Sciatic nerve (tissue), 2 donors: ENCODE data around the gene RMND1. TPM values are rescaled to one million over a fixed set of nuclear protein-coding genes. Genes with fewer than 3 reads are reported as not detected.
"Not testable (repeated sequence)": the region's sequence is repeated elsewhere in the genome, so short reads cannot be mapped to it uniquely, and the experiment has no call there.

Experiments
- ATAC-seq: fragments of 200-7000 bp; cut with Tn5 transposase; one replicate; pipeline ENCODE4 v1.9.1; 2020; ENCODE audit warnings: mild to moderate bottlenecking, moderate library complexity
- DNase-seq: peaks from one replicate; pipeline ENCODE4 v3.0.0-alpha.2; 2020; ENCODE audit warnings: low spot score
- intact Hi-C: fragments of 100-400 bp; cut with DNase I; formaldehyde crosslinking; loops from one replicate; pipeline ENCODE4 v1.14.2; 2022
- total RNA-seq: library from RNA; stranded (reverse); fragmentation: NEBNext Ultra II Directional; extraction: Animal tissue kit (Norgen Biotek cat#: 25700); gene quantifications from one replicate; pipeline ENCODE4 v1.2.1, GENCODE V29; 2021
- donor health status: DM: no; HTN: no; CAD: no.
- donor health status: DM: no; HTN: no; CAD: no.

Gene RMND1
- total RNA-seq, 1 donor from 2014 or later, result 18.5 TPM

GRCh38 chr6:151461673-151462072 is 9.7 kb upstream of the RMND1 start:
- ATAC-seq (no peak), DNase-seq (no peak)
- intact Hi-C loops, result no loop called here

GRCh38 chr6:151455751-151456398 is 3.9 kb upstream of the RMND1 start:
- ATAC-seq, result not testable (repeated sequence)

DNA sequence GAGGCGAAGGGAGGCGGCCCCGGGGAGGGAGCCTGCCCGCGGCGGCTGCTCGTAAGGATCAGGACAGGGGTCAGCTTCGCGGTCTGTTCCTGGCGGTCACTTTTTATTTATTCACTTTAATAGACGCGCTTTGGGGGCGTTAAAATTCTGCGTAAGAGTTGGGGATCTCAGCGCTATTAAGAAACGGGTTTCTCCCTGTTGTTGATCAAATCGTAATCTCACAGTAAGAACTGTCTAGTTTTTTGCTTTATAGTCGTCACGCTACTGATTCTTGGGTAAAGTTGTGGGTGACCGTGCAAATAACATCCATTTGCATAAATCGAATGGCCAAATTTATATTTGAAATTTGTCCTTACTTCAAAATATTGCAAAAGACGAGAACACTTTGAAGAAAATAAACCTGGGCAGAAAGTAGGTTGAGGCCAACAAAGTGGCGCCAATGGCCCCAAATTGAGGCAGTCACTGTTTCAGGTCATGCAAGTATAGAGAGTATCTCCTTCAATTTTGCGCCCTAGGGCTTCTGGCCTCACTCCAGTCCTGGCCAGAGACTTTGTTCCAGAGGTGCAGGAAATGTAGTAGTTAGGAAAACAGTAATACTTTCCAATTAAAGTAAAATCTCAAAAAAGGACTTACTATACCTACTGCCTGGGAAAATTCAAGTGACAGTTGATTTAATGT is 963 bp upstream of the RMND1 start:
- intact Hi-C loops, result no loop called here
- no peak for ATAC-seq
- no peak for DNase-seq

More at GRCh38 chr6:151455751-151456398, 3.9 kb upstream of the RMND1 start:
- intact Hi-C loops, DNase-seq: not testable (repeated sequence)

- no peak for ATAC-seq
- intact Hi-C loops, result no loop called here
These were observed 443 bp downstream of the RMND1 start for GRCh38 chr6:151451417-151451949.

GRCh38 chr6:151450928-151451327 is 998 bp downstream of the RMND1 start:
- intact Hi-C loops, ATAC-seq, DNase-seq: not testable (repeated sequence)

More at GRCh38 chr6:151451417-151451949, 443 bp downstream of the RMND1 start:
- DNase-seq, result no peak

- intact Hi-C loops, result no loop called here
- DNase-seq (no peak), ATAC-seq (no peak)
These were observed 3.3 kb downstream of the RMND1 start for GRCh38 chr6:151448623-151449022.

DNA sequence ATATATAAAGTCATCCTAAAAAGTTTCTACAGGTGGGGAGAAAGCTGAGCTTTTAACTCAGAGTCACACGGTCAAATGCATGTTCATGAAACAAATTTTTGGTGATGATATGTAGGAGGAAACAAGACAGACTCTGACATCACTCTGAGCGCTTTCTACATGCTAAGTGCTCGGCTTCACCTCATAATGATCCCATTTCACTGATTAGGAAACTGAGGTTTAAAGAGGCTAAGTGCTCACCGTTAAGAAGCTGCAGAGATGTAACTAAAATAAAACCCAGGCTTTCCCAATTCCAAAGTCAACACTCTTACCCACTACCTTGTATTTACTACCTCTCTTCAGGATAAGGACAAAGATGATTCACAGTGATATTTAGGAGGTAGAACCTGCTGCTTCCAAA is 4.7 kb downstream of the RMND1 start:
- DNase-seq (no peak), ATAC-seq (no peak)
- intact Hi-C loops, result no loop called here

DNA sequence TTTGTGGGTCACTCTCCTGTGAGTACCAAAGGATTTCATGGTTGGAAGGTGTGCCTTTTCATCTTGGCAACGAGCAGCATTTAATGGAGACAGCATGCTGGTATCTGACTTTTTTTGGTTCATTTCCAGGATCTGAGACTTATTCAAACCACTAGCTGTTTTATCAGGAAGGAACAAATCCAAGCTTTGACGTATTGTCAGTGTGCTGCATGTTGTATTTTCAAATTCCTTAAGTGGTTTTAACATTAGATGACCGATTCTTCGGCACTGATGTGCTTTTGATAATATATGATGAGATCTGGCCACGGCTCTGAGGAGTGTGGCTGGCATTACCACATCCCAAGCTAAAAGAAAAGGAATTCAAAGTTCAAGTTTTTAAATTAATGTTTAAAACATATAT is 6.4 kb downstream of the RMND1 start:
- intact Hi-C loops, result no loop called here
- ATAC-seq (no peak), DNase-seq (no peak)

- ATAC-seq (no peak), DNase-seq (no peak)
- intact Hi-C loops, result no loop called here
These were observed 7.9 kb downstream of the RMND1 start for GRCh38 chr6:151443911-151444621.

DNA sequence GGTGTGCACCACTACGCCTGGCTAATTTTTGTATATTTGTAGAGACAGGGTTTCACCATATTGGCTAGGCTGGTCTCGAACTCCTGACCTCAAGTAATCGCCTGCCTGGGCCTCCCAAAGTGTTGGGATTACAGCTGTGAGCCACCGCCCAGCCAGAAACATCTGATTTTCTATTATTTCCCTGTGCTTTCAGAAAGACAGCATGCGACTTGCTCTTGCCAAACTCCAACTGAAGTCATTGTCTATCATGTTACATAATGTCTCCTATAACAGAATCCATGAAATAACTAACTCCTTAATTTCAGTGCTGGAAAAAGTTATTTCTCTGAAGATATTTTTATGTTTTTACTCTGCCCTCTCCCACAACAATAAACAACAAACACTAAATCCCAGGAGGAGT is 8.5 kb downstream of the RMND1 start:
- peak; percentile 65 for ATAC-seq
- intact Hi-C loops, result no loop called here

GRCh38 chr6:151442371-151442770 is 9.6 kb downstream of the RMND1 start:
- ATAC-seq, result no peak
- intact Hi-C loops, result no loop called here

More for the DNA sequence above, 8.5 kb downstream of the RMND1 start:
- no peak for DNase-seq

DNA sequence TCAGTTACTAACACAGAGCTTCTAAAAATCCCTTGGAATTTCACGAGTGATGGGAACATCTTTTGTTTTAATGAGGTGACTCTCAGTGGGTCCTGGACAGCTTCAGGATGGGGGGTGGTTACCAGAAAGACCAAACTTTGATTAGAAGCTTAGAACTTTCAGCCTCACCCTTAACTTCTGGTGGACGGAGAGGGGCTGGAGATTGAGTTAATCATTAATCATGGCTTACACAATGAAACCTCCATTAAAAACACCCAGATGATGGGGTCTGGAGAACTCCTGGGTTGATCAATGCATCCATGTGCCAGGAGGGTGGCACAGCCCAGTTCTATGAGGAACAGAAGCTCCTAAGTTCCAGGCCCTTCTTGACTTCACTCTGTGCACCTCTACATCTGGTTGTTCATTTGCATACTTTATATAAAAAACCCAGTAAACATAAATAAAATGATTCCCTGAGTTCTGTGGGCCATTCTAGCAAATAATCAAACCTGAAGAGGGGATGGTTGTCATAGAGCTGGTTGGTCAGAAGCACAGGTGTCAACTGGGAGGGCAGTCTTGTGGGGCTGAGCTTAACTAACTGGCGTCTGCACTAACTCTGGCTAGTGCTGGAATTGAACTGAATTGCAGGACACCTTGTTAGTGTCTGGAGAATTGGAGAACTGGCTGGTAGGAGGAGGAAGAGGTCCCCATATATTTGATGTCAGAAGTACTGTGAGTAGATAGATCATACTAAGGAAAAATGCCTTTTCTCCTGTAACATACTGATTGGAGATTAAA is 10.3 kb downstream of the RMND1 start:
- intact Hi-C loops, result no loop called here
- no peak for ATAC-seq
- no peak for DNase-seq

More at GRCh38 chr6:151442371-151442770, 9.6 kb downstream of the RMND1 start:
- DNase-seq, result no peak

DNA sequence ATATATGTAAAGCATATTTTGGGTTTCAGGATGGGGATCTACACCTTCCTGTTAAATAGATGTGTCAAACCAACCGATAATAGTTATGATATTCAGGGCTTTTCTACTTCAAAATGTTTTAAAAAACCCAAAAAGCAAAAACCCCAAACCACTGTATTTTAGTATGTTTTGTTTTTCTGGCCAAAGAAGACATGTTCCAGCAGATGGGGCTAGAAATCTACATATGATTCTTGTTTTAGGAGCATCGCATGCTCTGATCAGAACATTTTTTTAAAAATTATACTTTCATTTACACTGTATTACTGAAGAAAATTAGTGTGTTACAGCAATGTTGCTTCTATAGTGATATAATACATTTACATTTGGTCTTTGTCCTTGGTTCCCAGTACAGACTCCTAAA is 11.0 kb downstream of the RMND1 start:
- intact Hi-C loops, result no loop called here
- ATAC-seq (peak; percentile 48), DNase-seq (no peak)

- intact Hi-C loops, result no loop called here
- no peak for DNase-seq
These were observed 11.4 kb downstream of the RMND1 start for GRCh38 chr6:151440498-151440897.

DNA sequence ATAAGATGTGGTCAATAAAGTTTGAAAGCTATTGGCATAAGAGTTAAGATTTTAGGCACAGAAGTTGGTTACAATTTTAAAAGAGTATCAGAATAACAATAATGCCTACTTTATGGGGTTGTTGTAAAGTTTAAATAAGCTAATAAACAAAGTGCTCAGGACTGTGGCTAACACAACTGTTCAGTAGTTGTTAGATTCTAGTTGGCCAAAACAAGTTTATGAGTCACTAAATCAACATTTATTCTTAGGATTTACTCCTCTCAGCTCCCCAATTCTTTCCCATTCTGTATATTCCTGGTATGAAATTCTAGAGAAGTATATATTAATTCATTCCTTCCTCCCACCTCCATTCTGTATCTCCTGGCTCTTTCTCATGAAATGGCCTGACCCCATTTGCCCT is 14.5 kb downstream of the RMND1 start:
- intact Hi-C loops, result no loop called here
- no peak for DNase-seq
- ATAC-seq, result no peak

More at GRCh38 chr6:151440498-151440897, 11.4 kb downstream of the RMND1 start:
- no peak for ATAC-seq

DNA sequence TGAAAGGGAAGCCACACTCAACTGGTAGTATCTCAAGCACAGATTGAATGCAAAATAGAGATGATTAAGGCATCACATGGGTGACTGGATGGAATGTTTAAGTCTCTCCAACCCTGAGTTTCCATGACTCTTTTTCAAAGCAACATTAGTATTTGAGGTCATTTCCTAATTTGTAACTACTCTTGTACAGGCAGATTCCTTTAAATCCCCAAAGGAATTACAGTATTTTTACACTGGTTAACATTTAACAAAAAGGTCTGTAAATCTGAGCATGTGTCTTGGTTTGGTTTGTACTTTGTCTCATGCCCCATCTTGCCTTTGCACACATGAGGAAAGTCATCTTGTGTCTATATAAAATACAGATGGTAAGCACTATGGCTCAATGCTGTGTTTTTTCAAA is 15.1 kb downstream of the RMND1 start:
- intact Hi-C loops, result no loop called here
- peak; percentile 69 for ATAC-seq

DNA sequence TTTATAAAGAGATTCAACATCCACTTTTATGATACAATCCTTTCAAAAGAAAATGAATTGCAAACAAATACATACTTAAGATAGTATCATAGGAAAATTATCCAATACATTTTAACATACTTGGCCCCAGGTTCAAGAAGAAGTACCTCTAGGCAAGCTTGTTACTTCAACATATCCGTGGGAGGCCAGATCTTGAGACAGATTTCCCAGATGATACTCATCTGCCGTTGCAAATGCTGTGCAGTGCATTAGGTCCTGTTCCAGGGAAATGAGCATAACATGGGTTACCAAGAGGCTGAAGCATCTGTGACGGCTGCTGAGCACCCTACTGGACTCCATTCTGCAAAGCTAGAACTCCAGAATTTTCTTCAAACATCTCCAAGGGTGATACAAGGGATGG is 15.6 kb downstream of the RMND1 start:
- intact Hi-C loops, result no loop called here
- DNase-seq (no peak), ATAC-seq (no peak)

More for the DNA sequence above, 15.1 kb downstream of the RMND1 start:
- no peak for DNase-seq

DNA sequence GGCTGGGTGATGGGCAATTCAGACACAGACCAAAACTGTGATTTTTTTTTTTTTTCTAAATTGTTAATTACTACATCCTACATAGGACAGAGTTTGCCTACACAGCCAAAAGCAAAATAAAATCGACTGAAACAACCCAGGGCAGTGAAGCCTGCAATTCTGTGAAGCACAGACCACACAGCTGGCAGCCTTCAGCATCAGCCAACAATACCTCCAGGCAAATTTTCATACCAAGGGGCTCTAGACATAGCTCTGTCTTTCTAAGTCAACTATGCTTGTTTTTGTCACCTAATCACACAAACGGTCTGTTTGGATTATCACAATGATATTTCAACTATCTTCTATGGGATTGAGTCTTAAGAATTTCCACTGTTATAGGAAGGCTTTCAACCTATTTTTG is 17.6 kb downstream of the RMND1 start:
- intact Hi-C loops, result no loop called here
- DNase-seq (no peak), ATAC-seq (no peak)

- ATAC-seq (no peak), DNase-seq (no peak)
- intact Hi-C loops, result no loop called here
These were observed 19.3 kb downstream of the RMND1 start for GRCh38 chr6:151432651-151433050.
